Fibroblast of lung (primary cell): ENCODE measurements around the gene MAT2B. TPM values are rescaled to one million over a fixed set of nuclear protein-coding genes. Genes with fewer than 3 reads are reported as not detected.

Experiments
- DNase-seq, 2 donors: peaks; one replicate each; pipeline versions ENCODE4 v3.0.0 to v3.0.0-alpha.2; 2010; ENCODE audit warnings: low read depth in 2 of 2
- H2AFZ ChIP-seq: 2 replicates; pipeline ENCODE4 v1.5.1; 2012; ENCODE audit warnings: low read length, control low read depth, inconsistent platforms
- H3K27ac ChIP-seq: 2 replicates; pipeline ENCODE4 v1.5.1; 2011; ENCODE audit warnings: low read length, control low read depth; ENCODE audit not compliant: insufficient read depth
- H3K27me3 ChIP-seq: 2 replicates; pipeline ENCODE4 v1.5.1; 2011; ENCODE audit warnings: mild to moderate bottlenecking, low read length; ENCODE audit not compliant: control insufficient read depth, insufficient read depth
- H3K36me3 ChIP-seq: 2 replicates; pipeline ENCODE4 v1.5.1; 2011; ENCODE audit warnings: low read length; ENCODE audit not compliant: control insufficient read depth, insufficient read depth
- H3K4me1 ChIP-seq: 2 replicates; pipeline ENCODE4 v1.5.1; 2011; ENCODE audit warnings: low read length; ENCODE audit not compliant: control insufficient read depth, insufficient read depth; ENCODE audit errors: extremely low read depth
- H3K4me2 ChIP-seq: 2 replicates; pipeline ENCODE4 v1.5.1; 2011; ENCODE audit warnings: low read length, control low read depth; ENCODE audit not compliant: insufficient read depth; ENCODE audit errors: extremely low read depth
- H3K4me3 ChIP-seq, 4 experiments: fragments of 200-600 bp in 1 of 4; sonication (generic) in 1 of 4; replicated peaks in 1 of 4; 2 replicates each; pipeline ENCODE4 v1.5.1; 2011 to 2016; ENCODE audit warnings: low read length in 4 of 4, low read depth in 3 of 4, mild to moderate bottlenecking in 3 of 4, control low read depth in 2 of 4, inconsistent platforms in 1 of 4, mixed read lengths in 1 of 4; ENCODE audit not compliant: insufficient read depth in 1 of 4; ENCODE audit errors: control extremely low read depth in 1 of 4
- H3K79me2 ChIP-seq: 2 replicates; pipeline ENCODE4 v1.5.1; 2012; ENCODE audit warnings: mild to moderate bottlenecking, low read length, inconsistent platforms; ENCODE audit not compliant: control insufficient read depth, insufficient read depth
- H3K9ac ChIP-seq: 2 replicates; pipeline ENCODE4 v1.5.1; 2011; ENCODE audit warnings: mild to moderate bottlenecking, low read length, control low read depth; ENCODE audit not compliant: insufficient read depth
- H3K9me3 ChIP-seq: 2 replicates; pipeline ENCODE4 v1.5.1; 2012; ENCODE audit warnings: low read depth, low read length; ENCODE audit not compliant: control insufficient read depth, insufficient read depth
- H4K20me1 ChIP-seq: 2 replicates; pipeline ENCODE4 v1.5.1; 2011; ENCODE audit warnings: low read length; ENCODE audit not compliant: control insufficient read depth, insufficient read depth; ENCODE audit errors: extremely low read depth
- EZH2 ChIP-seq: IDR thresholded peaks from 2 replicates; pipeline ENCODE4 v1.5.1; 2012; ENCODE audit warnings: low read length, control low read depth, mild to moderate bottlenecking; ENCODE audit errors: missing control alignments
- polyA plus RNA-seq, 2 donors: library from polyadenylated mRNA; depleted of rRNA in 1 of 2; stranded (reverse) in 1 of 2; unstranded in 1 of 2; fragments of >200 nt; gene quantifications; 2 replicates each; pipeline ENCODE4 v1.2.1, GENCODE V29; 2011 to 2012; ENCODE audit warnings: missing spikeins in 1 of 2
- total RNA-seq: library from RNA; depleted of rRNA; stranded (reverse); fragments of >200 nt; gene quantifications from 2 replicates; pipeline ENCODE4 v1.2.1, GENCODE V29; 2014
- TF ChIP-seq, protein P1 (sequence below), 2 donors: IDR thresholded peaks in 1 of 2; conservative IDR thresholded peaks in 1 of 2; 1 replicate in 1 of 2; 2 replicates in 1 of 2; pipeline ENCODE4 v1.5.1; 2011 to 2012; ENCODE audit warnings: low read length in 2 of 2, control low read depth in 1 of 2, inconsistent platforms in 1 of 2, low read depth in 1 of 2, mild to moderate bottlenecking in 1 of 2

The MAT2B gene
- total and polyA plus RNA-seq, 2 donors (not counting 1 experiment from before 2014, with no cell fraction given), result 93.6 to 136 TPM

GRCh38 chr5:163460562-163461171 lies 44.8 kb upstream of the MAT2B start, which contains the start of gene HMMR:
HMMR (plus strand) TSS chr5:163460632; CDS start chr5:163460693, 61 bp downstream.
- peak within 1 kb of the TSS; percentile 95 for H3K9ac ChIP-seq
- H3K36me3 ChIP-seq, result no peaks in the 10 kb centered on the region
- H3K27ac ChIP-seq, result peak within 1 kb of the TSS; percentile 98
- H4K20me1 ChIP-seq, result no peaks in the 10 kb centered on the region
- no peaks in the 10 kb centered on the region for H3K9me3 ChIP-seq
- H3K4me2 ChIP-seq, result peak within 1 kb of the TSS; percentile 97
- H3K4me3 ChIP-seq, result peak within 1 kb of the TSS; percentile 90 to 93 (median 91)
- H3K4me1 ChIP-seq, result no peaks in the 10 kb centered on the region
- H3K79me2 ChIP-seq, result peaks cover 42% of the 10 kb centered on the region
- peak within 1 kb of the TSS; percentile 99 for H2AFZ ChIP-seq
- no peak for TF ChIP-seq EZH2
- TF ChIP-seq, protein P1, sequence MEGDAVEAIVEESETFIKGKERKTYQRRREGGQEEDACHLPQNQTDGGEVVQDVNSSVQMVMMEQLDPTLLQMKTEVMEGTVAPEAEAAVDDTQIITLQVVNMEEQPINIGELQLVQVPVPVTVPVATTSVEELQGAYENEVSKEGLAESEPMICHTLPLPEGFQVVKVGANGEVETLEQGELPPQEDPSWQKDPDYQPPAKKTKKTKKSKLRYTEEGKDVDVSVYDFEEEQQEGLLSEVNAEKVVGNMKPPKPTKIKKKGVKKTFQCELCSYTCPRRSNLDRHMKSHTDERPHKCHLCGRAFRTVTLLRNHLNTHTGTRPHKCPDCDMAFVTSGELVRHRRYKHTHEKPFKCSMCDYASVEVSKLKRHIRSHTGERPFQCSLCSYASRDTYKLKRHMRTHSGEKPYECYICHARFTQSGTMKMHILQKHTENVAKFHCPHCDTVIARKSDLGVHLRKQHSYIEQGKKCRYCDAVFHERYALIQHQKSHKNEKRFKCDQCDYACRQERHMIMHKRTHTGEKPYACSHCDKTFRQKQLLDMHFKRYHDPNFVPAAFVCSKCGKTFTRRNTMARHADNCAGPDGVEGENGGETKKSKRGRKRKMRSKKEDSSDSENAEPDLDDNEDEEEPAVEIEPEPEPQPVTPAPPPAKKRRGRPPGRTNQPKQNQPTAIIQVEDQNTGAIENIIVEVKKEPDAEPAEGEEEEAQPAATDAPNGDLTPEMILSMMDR (conservative IDR thresholded peaks at IDR 0.05 in 1 of 2, IDR thresholded peaks at IDR 0.05 in 1 of 2; ENCODE audit: low read depth in 1 of 2, low read length in 2 of 2), result no peak
- peak; percentile 33 to 44 for DNase-seq
- H3K27me3 ChIP-seq, result no peaks in the 10 kb centered on the region

- H3K79me2 ChIP-seq, result peaks cover 36% of the 10 kb centered on the region
- H4K20me1 ChIP-seq, result no peaks in the 10 kb centered on the region
- H3K4me1 ChIP-seq, result no peaks in the 10 kb centered on the region
- H2AFZ ChIP-seq, result peak overlapping the region; percentile 3
- H3K27me3 ChIP-seq, result no peaks in the 10 kb centered on the region
- no peak overlapping the region for H3K27ac ChIP-seq
- no peak overlapping the region for H3K4me3 ChIP-seq
- TF ChIP-seq, protein P1 (conservative IDR thresholded peaks at IDR 0.05 in 1 of 2, IDR thresholded peaks at IDR 0.05 in 1 of 2; ENCODE audit: low read depth in 1 of 2, low read length in 2 of 2), result no peak
- no peak for TF ChIP-seq EZH2
- peak in 1 of 2 donors; percentile 19 for DNase-seq
- no peak overlapping the region for H3K9ac ChIP-seq
- H3K36me3 ChIP-seq, result no peaks in the 10 kb centered on the region
- no peak overlapping the region for H3K4me2 ChIP-seq
- no peaks in the 10 kb centered on the region for H3K9me3 ChIP-seq
Measured at GRCh38 chr5:163463063-163463435, 42.4 kb upstream of the MAT2B start.

GRCh38 chr5:163467682-163468081 lies 37.7 kb upstream of the MAT2B start:
- DNase-seq, result no peak
- Histone ChIP-seq H3K79me2 (peaks cover 15% of the 10 kb centered on the region), H3K36me3 (no peaks in the 10 kb centered on the region), H3K4me3 (no peak overlapping the region), H3K27ac (no peak overlapping the region), H3K9ac (no peak overlapping the region), H3K27me3 (no peaks in the 10 kb centered on the region), H3K9me3 (no peaks in the 10 kb centered on the region), H3K4me1 (no peaks in the 10 kb centered on the region), H3K4me2 (no peak overlapping the region), H4K20me1 (no peaks in the 10 kb centered on the region), H2AFZ (peak overlapping the region; percentile 33)
- TF ChIP-seq, protein P1 (conservative IDR thresholded peaks at IDR 0.05 in 1 of 2, IDR thresholded peaks at IDR 0.05 in 1 of 2; ENCODE audit: low read depth in 1 of 2, low read length in 2 of 2), result no peak
- TF ChIP-seq EZH2, result no peak
